HuH-7.5 (cell line): ENCODE results near the gene CSF1R.
"Not testable (repeated sequence)": the region's sequence is repeated elsewhere in the genome, so short reads cannot be mapped to it uniquely, and the experiment has no call there.

Experiments
- DNase-seq: peaks from one replicate; pipeline ENCODE4 v3.0.0; 2011; ENCODE audit warnings: low spot score

CSF1R gene

DNA sequence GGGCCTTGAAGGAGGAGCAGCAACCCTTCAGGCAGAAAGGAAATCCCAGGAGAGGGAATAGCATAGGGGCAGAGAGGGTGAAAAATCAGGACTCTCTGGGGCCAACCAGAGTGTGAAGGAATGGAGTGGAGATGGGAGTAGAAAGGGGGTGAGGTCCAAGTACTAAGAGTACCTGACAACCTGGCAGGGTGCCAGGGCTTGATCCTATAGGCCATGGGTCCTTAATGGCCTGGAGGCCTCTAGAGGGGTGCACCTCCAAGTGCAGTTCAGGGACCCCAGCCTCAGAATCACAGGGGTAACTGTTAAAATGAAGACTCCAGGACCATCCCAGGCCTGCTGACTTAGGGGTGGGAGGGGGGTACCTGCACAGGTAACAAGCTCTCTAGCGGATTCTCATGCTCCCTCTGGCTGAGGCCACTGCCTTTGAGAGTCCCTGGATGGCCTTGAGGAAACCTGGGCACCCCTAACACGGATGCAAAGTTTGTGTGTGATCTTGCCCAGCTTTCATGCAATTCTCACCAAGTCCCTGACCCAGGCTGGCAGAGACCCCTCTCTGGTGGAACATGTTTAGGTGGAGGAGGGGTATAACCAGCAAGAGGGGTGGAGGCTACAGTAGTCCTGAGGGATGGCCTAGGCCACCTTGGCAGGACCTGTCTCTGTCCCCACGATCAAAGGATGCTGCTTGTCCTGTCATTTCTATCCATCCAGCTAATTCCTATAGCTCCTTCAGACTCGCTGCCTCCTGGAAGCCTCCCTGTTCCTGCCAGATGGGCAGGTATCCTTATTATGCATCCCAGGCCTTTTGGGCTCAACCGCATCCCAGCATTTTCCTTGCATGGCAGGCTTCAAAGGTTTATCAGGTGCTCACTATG lies 17.6 kb upstream of the CSF1R start:
- no peak for DNase-seq

DNA sequence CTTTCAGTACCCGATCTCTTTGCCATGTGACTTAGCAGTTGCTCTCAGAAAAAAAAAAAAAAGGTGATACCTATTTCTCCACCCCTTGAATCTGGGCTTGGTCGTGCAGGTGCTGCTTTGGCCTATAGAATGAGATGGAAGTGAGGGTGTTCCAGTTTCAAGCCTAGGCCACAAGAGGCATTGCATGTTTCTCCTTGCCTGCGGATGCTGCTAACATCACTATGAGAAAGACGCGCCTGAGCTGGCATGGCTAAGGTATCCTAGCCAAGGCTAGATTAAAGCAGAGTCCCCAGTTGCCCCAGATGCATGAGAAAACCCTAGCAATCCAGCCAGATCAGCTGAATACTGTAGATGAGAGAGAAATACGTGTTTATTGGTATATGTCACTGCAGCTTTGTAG lies 14.7 kb upstream of the CSF1R start:
- DNase-seq: peak; percentile 2

DNA sequence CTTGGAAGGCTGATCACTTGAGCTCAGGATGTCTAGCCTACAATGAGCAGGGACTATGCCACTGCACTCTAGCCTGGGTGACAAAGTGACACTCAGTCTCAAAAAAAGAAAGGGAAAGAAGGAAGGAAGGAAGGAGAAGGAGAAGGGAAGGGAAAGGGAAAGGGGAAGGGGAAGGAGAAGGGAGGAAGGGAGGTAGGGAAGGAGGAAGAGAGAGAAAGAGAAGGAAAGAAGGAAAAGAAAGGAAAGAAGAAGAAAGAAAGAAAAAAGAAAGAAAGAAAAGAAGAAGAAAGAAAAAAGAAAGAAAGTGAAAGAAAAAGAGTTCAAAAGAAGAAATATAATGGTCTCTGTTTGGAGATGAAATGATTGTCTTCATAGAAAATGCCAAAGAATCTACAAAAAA lies 10.8 kb upstream of the CSF1R start:
- DNase-seq: no peak

DNA sequence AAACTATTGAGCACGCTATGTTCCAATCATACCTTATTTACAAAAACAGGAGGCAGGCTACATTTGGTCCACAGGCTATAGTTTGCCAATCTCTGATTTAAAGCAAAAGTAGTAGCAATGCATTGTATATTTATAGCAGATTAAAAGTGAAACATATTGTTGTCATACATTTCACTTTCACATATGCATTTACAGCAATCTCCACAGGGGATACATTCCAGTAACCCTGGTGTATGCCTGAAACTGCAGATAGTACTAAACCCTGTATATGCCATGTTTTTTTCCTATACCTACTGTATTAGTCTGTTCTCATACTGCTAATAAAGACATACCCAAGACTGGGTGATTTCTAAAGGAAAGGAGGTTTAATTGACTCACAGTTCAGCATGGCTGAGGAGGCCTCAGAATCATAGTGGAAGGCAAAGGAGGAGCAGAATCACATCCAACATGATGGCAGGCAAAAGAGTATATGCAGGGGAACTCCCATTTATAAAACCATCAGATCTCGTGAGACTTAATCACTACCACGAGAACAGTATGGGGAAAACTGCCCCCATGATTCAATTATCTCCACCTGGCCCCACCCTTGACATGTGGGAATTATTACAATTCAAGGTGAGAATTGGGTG lies 5.9 kb upstream of the CSF1R start:
- DNase-seq: no peak

DNA sequence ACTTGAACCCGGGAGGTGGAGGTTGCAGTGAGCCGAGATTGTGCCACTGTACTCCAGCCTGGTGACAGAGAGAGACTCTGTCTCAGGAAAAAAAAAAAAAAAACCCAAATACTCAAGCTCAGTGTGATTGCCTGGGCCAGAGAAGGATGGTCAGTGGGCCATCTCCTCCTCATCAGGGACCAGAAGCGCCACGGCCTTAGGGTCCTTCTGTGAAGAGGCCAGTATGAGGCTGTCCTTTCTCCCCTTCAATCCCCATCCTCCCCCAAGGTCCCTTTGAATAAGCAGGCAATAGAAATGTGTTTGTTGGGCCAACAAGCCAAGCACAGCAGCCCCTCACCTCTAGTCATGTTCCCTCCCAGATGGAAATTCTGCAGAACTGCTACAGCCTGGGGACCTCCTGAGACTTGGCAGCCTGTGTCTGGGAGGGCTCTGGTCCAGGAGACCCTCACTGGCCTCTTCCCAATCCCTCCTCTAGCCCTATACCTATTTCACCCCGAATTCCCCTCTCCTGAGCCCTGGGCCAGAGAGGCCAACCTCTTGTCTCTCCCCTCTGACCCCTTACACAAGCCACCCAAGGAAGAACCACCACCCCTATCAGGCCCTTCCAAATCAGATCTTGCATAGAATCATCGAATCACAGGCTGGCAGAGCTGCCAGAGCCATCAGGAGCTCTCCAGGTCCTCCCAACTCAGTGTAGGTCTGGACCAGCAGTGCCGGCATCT lies 1.0 kb downstream of the CSF1R start:
- DNase-seq: no peak

DNA sequence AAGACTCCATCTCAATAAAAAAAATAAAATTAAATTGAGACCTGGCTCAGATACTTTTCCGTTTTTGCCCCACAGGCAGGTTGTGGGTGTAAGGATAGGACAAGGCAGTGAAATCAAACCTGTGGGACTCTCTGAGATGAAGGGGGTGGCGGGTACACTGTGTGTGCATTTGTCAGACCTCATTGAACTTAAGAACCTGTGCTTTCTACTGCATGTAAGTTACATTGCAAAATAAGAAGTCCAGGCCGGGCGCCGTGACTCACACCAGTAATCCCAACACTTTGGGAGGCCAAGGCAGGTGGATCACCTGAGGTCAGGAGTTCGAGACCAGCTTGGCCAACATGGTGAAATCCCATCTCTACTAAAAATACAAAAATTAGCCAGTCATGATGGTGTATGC lies 1.6 kb downstream of the CSF1R start:
- not testable (repeated sequence) for DNase-seq

DNA sequence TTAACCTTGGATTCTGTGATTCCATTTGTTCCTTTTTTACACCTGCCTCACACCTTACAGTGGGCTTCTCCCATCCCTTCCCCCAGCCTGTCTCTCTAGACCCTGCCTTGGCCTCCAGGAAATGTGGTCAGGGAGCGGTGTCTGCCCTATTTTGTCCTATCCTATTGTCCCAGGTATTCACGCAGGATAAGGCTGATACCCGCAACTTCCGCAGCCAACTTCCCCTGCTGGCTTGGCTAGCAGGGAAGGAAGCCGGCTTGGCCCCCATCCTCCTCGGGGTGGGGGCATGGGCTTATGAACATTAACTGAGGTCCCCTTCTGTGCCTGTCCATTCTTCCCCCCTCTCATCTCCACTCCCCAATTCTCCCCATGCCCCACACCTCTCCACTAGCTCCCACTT lies 3.5 kb downstream of the CSF1R start:
- DNase-seq: no peak

DNA sequence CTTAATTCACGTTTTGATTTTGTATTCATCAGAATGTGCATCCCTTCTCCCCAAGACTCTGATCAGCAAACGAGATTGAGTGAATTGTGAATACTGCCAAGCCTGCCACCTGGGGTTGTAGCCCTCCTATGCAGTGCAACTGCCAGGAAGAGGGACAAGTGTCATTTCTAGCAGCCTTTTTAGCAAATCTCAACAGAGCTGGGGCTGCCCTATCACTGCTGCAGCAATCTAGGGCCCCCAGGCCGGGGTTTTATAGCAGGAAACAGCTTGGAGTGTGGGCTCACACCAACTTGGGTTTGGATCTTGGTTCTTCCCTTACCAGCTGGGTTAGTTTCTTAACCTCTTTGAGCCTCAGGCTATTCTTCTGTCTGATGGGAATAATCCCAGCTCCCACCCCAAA lies 4.0 kb downstream of the CSF1R start:
- no peak for DNase-seq

DNA sequence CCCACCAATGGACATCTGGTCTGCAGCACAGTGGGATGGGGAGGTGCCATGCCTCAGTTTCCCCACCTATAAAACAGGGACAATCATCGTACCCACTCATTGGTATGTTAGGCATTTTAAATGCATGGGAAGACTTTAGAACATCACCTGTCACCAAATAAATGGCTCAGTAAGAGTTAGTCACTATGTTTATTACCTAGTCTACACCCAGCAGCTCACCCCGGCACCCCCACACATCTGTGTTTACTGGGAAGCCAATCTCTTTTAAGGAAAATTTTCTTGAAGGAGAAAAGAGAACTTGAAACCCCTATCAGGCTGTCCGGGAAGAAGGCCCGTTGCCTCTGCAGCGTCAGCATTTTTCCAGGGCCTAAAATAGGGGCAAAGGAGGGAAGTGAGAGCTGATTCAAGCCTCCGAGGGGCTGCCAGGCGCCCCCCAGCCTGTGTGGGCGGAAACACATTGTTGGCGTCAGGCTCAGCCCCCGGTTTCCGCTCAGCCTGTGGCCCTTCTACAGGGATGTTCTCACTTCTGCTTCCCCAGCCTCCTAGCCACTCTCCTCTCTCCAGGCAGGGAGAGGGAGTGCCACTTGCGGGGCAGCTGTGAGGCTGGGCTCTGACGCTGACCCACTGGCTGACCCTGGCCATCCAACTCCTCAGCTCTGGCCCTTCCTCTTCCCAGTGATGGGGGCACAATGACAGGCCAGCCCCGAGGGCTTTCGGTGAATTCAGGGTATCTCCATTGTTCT lies 4.6 kb downstream of the CSF1R start:
- DNase-seq: no peak

DNA sequence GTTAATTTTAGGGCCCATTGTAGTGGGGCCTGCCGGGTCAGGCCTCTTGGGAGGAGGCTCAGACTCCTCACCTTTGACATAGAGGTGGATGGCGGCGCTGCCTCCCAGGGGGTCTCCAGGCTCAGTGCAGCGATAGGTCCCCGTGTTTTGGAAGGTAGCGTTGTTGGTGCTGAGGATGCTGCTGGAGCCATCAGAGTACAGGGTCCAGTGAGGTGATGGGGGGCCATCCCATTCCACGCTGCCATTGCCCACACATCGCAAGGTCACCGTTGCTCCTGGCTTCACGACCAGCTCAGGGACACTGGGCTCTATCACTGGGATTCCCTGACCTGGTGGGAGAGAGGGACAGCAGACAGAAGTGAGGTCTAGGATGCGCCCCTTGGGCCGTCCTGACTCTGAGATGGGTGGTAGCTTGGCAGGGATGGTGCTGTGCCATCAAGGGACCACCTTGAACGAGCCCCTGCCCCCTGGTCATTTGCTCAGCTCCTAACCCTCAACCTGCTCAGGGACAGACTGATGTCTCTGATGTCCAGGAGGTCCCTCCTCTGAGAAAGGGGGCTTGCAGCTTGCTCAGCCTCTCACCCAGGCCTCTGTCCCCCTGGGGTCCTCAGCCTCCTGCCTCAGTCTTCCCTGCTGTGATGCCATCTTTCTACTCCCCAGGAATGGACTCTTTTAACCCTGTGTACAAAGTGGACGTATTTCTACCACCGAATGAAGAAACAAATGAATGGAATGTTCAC lies 5.5 kb downstream of the CSF1R start:
- DNase-seq: no peak

DNA sequence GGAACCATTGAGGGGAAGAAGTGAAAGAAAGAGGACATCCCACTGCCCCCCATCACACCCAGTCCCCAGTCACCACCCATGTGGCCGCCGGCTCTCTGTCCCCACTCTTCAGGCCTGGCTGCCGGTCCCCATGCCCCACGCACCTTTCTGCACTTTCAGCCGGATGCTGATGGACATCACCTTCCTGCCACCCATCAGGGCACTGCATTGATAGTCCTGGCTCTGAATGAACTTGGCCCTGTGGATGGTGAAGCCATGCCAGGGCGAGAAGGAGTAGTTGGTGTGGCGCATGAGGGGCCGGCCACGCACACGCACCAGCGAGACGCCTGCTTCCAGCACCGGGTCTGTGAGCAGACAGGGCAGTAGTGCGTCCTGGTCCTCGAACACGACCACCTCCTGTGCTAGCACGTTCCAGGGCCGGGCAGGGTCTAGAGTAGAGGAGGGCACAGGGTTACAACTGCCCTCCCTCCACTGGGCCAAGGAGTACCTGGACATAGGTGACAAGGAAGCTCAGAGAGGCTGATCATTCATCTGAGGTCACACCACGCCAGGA lies 6.4 kb downstream of the CSF1R start:
- DNase-seq: no peak

DNA sequence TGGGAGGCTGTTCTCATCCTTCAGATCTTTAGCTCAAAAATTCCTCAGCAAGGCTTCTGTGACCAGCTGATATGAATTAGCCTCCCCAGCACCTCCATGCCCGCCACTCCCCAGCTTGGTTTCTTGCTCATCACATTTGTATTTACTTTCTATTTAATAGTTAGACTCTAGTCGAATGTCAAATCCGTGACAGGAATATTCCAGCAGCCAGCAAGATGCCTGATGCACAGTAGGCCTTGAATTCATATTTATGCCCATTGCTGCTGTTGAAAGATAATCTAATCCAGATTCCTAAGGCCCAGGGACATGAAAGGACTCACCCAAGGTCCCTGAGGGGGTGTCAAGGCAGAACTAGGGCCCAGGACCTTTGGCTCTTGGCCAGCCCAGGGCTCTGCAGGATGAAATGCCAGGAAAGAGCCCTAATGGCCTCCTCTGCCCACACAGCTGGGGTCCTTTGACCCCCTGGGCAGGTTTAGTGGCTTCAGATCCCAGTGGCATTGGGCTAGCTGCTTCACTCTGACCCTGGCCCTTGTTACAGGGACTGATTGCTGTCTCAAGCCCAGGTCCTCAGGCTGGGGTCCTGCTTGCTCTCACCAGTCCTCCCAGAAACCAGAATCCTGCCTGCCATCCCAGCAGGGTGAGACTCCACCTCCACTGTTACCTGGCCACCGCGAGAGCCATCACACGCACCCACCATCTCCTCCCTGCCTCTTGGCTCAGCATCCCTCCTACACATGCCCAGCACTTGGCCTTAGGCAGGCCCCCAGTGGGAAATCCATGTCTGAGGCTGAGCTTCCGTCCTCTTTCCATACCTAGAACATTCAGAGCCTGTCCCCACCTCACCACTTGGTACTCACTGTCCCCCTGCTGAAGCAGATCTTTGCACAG lies 7.3 kb downstream of the CSF1R start:
- DNase-seq: no peak

DNA sequence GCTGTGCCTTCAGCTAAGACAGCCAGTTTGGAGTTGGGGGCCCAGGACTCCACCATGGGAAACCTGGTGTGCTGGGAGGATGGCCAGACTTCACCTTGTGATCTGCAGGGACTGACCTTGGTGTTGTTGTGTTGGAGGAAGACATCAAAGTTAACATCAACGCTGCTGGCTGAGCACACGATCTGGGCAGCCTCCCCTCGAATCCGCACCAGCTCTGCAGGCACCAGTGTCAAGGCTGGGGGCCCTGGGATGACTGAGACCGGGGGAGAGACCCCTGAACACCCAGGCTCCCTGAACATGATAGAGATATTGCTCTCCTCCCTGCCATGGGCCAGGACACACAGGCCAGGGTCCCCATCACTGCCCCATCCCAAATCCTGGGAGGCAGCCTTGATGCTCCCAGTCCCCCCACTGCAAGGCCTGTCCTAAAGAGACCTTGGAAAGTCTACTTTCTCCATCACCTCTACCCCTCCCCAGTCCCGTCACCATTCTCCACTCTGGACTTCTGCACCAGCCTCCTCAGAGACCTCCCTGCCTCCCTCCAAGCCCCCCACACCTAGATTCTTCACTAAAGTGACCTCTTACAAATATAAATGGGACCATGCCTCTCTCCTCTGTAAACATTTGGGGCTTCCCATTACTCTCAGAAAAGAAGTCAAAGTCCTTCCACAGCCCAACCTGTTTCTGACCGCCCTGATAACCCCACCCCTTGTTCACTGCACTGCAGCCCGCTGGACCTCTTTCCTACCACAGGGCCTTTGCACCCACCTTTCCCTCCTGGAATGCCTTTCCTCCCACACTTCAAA lies 8.2 kb downstream of the CSF1R start:
- DNase-seq: no peak

DNA sequence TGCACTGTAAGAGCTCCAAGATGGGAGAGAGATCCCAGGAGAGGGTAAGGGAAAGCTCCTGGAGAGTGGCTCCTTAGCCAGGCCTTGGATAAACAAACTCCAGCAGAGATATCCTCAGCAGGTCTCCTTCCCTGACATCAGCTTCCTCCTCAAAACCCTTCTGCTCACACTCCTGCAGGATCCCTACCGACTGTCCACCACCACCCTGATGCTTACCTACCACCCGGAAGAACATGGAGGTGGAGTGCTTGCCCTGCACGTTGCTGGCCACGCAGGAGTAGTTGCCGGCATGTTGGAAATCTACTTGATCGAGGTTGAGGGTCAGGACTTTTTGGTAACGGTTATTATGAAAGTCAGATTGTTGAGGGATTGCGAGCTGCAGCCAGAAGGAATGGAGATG lies 9.3 kb downstream of the CSF1R start:
- DNase-seq: no peak

DNA sequence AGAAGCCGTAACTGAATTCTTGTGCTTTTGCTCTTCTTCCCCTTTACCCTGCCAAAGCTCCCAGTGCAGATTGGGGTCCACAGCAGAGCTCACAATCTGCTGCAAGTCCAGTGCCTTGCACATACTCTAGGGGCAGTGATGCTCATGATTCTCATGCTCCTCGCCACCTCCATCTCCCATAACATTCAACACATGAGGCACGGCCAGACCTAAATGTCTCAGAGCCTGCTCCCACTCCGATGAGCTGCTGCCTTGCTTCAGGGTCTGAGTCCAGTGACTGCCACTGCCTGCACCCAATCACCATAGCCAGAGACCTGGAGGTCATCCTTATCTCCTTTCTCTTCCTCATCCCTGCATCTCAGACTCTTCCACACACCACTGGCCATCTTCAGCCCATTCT lies 10.5 kb downstream of the CSF1R start:
- DNase-seq: no peak

DNA sequence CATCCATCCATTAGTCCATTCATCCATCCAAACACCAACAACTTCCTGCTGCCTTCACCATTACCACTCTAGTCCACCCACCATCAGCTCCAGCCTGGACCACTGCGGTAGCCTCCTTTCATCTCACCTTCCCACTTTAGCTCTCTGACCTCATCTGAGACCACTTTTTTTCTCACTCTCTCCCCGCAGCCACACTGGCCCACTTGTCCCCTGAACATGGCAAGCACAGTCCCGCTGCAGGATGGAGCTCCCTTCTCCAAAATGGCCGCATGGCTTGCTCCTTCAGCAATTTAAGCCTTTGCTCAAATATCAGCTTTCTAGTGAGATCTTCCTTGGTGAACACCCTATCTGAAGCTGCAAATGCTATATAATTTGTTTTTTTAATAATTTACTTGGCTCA lies 11.1 kb downstream of the CSF1R start:
- no peak for DNase-seq

DNA sequence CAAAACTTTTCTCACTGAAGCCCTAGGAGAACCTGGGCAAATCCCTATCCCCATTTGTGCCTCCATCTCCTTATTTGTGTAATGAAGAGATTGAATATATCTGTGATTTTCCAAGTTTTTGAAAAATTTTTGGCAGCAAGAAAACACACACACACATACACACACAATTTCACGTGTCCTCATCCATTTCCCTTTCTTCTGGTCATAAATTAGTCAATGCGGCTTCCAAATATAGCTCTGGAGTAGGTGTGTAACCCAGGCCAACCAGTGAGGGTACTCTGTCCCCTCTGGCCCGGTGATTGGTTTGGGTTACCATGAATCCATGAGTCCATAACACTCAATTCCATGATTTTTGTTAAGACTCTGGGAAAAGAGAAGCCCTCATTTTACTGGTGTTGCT lies 12.7 kb downstream of the CSF1R start:
- no peak for DNase-seq

DNA sequence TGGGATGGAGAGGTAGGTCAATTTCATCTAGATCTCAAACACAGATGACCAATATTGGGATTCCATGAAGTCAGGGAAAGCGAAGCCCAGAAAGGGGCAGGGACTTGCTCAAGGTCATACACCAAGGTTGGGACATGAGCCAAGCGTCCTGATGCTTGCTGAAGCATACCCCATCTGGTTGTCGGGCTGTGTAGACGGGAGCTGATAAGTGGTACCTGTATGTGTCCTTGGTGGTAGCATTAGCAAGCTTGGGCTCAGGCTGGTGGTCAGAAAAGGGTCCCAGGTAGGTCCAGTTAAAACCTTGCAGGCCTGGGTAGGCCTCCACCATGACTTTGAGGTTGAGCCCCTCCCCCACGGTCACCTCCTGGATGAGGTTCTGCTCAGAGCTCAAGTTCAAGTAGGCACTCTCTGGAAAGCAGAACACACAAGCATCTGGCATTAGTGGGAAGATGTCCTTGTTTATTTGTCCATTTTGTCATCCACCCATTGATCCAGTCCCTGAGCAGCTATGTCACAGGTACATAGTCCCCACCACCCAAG lies 13.2 kb downstream of the CSF1R start:
- no peak for DNase-seq

DNA sequence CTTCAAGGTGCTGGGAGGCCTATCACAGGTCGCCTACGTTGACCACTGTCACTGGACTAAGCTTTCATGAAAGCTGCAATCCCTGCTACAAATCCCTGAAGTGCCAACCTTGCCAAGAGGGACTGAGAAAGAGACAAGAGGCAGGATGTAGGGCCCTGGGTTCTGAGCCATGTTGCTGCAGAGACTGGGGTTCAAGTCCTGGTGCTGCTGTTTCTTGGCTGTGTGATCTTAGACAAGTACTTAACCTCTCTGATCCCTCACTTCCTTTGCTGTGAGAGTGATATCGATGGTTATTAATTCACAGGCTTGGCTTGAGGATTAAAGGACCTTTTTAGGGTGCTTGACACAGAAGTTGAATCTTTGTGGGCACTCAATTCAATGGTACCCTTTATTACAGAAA lies 15.5 kb downstream of the CSF1R start:
- DNase-seq: no peak
